ENCODE data around the gene TMEM232. TPM values are rescaled to one million over a fixed set of nuclear protein-coding genes. Genes with fewer than 3 reads are reported as not detected.
A peak's percentile ranks its signal among the peaks of the same experiment; 100 is the strongest.

Gene TMEM232
- polyA plus RNA-seq (2011; rRNA removed), result 0.12 and 0.38 TPM in 2 replicates
- polyA minus RNA-seq (2011; rRNA and poly(A)+ RNA removed), result 0.33 TPM in 1 of 2 replicates, not detected in the other

DNA sequence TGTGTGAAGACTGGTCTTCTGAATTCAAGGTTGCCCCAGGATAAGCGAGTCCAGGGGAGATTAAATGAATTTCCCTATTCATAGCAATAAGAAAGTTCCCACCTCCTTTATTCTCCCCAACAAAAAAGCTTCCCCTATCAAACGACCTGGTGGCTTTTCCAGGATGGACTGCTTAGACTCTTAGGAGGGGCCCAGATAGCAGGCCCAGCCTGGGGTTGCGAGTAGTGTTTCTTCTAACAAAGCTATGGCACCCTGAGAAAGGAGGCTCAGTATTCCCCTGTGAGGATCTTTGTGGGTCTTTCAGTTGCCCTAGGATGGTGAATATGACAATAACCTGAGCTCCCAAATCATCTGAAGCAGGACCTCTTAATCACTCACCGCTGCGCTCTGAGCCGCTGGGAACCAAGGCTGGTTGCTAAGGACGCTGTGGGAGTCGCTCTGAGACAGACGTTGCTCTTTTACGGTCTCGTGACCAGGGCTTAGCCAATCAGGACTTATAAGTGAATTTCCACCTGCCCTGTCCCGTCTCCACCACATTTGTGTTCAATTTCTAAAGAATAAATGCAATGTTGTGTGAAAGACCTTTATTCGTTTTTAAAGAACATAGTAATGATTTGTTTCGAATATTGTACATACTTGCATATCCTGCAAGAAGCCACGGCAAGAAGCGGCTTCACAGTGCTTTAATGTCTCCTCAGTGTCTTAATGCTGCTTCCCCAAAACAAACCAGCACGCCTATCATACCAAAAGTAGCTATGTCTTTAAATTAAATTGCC lies at the start of gene TMEM232:
Gene TMEM232 (minus strand): TSS at position 423 of the 776 bp plus-strand sequence. CDS start 59,319 bp downstream, outside the sequence.
- Histone ChIP-seq H3K4me3 (ENCODE audit: low read depth, low read length) (peak within 1 kb of the TSS; percentile 30), H3K27me3 (ENCODE audit: control insufficient read depth, insufficient read depth, low read length) (no peaks in the 10 kb centered on the region), H3K36me3 (ENCODE audit: control insufficient read depth, insufficient read depth, low read length) (no peaks in the 10 kb centered on the region)
- ChIA-PET POLR2A (no interaction called here), CTCF (no interaction called here)
- no peak for TF ChIP-seq CTCF (IDR thresholded peaks at IDR 0.05; ENCODE audit: insufficient read depth, low read depth, low read length)
- peak; percentile 13 for DNase-seq (ENCODE audit: low read depth)

- Histone ChIP-seq H3K36me3 (ENCODE audit: control insufficient read depth, insufficient read depth, low read length) (no peaks in the 10 kb centered on the region), H3K4me3 (ENCODE audit: low read depth, low read length) (no peak overlapping the region), H3K27me3 (ENCODE audit: control insufficient read depth, insufficient read depth, low read length) (no peaks in the 10 kb centered on the region)
- no peak for DNase-seq (ENCODE audit: low read depth)
- CTCF ChIA-PET, result no interaction called here
- POLR2A ChIA-PET, result no interaction called here
- no peak for TF ChIP-seq CTCF (IDR thresholded peaks at IDR 0.05; ENCODE audit: insufficient read depth, low read depth, low read length)
Measured at GRCh38 chr5:110770286-110770685, 43.8 kb upstream of the TMEM232 start.

GRCh38 chr5:110769000-110769681 lies 42.7 kb upstream of the TMEM232 start:
- ChIA-PET POLR2A (no interaction called here), CTCF (interaction anchor here (0.6 to 1.2 kb wide), 2 partner anchors 13 to 181 kb away, joined by 3 read pairs; no protein-coding TSS in a partner anchor)
- Histone ChIP-seq H3K27me3 (ENCODE audit: control insufficient read depth, insufficient read depth, low read length) (no peaks in the 10 kb centered on the region), H3K36me3 (ENCODE audit: control insufficient read depth, insufficient read depth, low read length) (no peaks in the 10 kb centered on the region), H3K4me3 (ENCODE audit: low read depth, low read length) (no peak overlapping the region)
- peak; percentile 36 for DNase-seq (ENCODE audit: low read depth)
- no peak for TF ChIP-seq CTCF (IDR thresholded peaks at IDR 0.05; ENCODE audit: insufficient read depth, low read depth, low read length)

DNA sequence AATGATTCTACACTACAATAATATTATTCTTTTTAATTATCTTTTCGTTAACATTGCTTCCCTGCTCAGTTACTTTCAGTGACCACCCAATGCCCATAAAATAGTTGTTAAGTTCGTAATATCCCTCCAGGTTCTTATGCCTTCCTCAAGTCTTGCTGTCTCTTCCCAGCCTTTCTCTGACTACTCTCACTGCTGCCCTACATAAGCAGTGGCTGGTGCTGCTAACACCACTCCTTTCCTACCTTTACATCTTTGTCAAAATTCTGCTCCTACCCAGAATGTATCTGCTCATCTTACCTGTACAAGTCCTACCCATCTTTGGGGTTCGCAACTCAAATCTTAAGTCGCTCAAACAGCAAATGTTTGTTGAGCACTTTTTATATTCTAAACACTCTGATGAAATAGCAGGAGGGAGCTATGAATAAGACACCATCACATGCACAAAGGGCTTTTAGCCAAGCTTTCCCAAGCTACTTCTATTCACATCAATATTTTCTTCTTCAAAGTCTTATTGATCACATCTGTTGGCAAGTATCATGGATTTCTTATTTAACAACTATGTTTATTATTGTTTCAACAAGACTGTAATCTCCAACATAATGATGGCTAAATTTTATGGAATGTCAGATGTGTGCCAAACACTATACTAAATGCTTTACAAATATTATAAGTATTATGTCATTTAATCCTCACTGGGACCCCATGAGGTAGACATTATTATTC lies 41.8 kb upstream of the TMEM232 start:
- Histone ChIP-seq H3K36me3 (ENCODE audit: control insufficient read depth, insufficient read depth, low read length) (no peaks in the 10 kb centered on the region), H3K4me3 (ENCODE audit: low read depth, low read length) (no peak overlapping the region), H3K27me3 (ENCODE audit: control insufficient read depth, insufficient read depth, low read length) (no peaks in the 10 kb centered on the region)
- ChIA-PET CTCF (interaction anchor here (1.2 kb wide), 1 partner anchor 12 kb away, joined by 3 read pairs; no protein-coding TSS in a partner anchor), POLR2A (no interaction called here)
- no peak for TF ChIP-seq CTCF (IDR thresholded peaks at IDR 0.05; ENCODE audit: insufficient read depth, low read depth, low read length)
- no peak for DNase-seq (ENCODE audit: low read depth)

- TF ChIP-seq CTCF (IDR thresholded peaks at IDR 0.05; ENCODE audit: insufficient read depth, low read depth, low read length), result no peak
- POLR2A ChIA-PET, result no interaction called here
- H3K4me3 ChIP-seq (ENCODE audit: low read depth, low read length), result no peak overlapping the region
- no peaks in the 10 kb centered on the region for H3K27me3 ChIP-seq (ENCODE audit: control insufficient read depth, insufficient read depth, low read length)
- CTCF ChIA-PET, result no interaction called here
- H3K36me3 ChIP-seq (ENCODE audit: control insufficient read depth, insufficient read depth, low read length), result peaks cover 3% of the 10 kb centered on the region
- no peak for DNase-seq (ENCODE audit: low read depth)
Measured at GRCh38 chr5:110760158-110760557, 33.7 kb upstream of the TMEM232 start.

Data from BJ (cell line).